GM19238 (cell line): ENCODE results near the gene RIC3.

Experiments
- DNase-seq: peaks from one replicate; pipeline ENCODE4 v3.0.0; 2011; ENCODE audit warnings: low spot score; ENCODE audit not compliant: insufficient read length

Gene RIC3

DNA sequence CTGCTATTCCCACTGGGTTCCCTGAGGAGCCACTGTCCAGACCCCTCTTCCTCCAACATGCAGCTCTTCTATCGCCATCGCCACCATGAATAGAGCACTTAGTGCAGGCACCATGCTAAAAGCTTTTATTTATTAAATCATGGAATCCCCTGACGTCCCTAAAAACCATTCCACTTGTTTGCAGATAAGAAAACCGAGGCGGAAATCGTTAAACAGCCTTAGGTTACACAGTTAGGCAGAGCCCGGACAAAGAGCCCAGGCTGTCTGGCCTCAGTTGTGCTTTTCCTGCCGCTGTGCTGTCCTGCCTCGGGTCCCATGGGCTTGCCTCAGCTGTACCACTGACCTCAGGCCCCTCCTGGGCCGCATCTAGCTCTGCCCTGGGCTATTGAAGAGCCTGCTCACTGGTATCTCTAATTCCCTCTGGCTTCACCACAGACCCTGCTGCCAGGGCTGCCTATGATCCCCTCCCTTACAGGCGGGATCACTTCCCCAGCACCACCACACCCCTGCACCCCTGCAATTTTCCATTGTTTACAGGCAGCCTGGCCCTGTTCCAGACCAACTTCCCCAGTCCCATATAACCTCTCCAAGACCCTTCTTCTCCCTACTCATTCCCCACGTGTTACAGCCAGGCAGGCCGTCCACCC, 100.8 kb downstream of the RIC3 start:
- DNase-seq = no peak

DNA sequence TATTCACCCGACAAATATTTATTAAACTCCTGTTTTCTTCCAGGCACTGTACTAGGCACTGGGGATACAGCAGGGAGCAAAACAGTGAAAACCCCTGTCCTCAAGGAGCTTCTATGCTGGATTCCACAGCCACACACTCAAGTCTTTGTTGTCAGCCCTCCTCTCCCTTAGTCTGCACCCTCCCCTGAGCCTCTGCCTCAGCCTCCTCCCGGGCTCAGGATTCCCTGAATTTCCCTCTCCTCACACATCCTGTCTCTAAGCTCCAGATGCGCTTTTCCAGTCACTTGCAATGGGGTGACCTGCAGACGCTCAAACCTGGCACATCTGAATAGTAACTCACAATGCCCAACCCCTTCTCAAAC, 101.3 kb downstream of the RIC3 start:
- no peak for DNase-seq

DNA sequence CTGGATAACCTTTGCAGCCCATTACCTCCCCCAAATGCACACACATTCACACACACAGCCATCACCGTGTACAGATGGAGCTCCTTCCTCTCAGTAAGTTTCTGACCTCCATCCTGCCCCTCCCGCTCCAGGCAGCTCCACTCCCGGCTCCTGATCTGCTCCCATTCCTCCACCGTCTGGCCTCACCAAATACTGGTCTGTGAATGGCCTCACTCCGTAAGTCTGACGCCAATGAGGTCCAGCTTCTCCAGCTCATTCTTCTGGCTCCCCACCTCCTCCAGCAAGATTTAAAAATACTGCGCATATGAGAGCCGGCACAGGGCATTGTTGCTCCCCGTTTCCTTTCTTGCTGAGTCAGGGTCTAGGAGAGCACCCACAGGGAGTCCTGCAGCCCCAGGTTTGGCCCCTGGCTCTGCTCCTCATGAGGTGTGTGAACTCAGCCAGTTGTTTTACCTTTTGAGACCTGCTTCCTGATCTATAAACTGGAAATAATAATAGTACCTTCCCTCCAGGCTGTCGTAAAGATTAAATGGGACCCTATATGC, 101.8 kb downstream of the RIC3 start:
- DNase-seq = no peak

DNA sequence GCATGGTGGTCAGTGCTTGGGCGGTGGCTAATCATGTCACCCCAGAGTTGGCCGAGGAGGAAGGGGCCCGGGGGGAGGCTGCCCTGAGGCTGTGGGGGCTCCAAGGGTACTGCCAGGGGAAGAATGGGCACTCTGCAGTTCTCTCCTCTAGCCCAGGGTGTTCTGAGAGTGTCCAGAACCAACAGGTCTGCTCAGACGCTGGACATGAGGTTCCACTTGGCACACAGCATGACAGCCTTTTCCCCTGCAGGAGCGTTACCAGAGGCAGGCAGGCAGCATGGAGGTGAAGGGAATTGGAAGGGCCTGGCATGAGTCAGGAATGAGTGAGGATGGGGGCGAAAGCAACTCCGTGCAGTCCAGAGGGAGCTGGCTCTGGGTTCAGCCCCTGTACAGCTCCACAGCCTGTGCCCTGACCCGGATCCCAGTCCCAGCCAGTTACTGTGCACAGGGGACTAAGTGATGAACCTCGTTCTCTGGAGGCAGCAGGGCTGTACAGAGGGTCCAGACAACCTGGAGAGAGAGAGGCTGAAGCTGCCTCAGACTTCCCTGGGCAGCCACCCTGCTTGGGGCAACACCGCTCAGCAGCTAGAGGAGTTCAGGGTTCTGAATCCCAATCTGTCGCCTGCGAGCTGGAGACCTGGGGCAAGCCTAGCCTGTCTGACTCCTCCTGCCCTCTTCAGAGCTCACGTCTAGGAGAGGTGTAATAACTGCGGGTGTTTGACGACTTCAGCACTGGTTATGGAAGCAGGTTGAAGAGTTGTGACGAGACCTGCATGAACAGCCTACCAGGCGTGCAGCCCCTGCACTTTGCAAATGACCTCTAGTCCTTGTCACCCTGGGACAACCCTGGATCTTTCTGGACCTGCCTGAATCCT, 102.6 kb downstream of the RIC3 start:
- no peak for DNase-seq

DNA sequence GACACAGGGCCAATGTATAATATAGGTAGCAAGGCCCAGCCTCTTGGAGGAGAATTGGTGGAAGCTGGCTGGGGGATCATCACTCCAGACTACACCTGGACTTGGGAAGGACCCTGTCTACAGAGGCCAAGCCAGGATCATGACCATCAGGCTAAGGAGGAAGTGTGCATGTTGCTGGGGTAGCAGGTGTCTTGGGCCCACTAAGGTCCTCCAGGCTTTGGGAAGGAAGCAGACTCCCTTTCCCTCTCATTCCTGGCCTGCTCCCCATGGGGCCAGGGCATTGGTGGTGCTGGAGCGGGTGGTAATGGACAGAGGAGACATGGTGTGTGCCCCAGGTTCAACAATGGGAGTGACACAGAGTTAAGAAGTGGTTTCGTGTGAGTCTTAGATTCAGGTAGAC, 103.8 kb downstream of the RIC3 start:
- no peak for DNase-seq

DNA sequence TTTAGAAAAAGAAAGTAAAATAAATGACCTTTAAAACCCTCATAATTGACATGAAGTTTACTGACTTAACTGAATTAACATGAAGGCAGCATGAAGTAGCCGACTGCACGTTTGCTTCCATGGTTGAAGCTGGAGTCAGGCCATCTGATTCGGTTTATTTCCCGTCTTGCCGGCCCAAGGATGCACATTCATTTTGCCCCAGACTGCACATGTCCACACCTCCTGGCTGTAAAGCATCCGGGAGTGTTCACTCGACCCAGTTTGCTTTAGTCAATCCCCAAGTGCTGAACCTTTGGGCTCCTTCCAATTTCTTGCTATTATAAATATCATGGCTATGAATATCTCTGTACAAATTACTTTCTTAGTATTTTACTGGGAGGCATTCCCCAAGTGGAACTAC, 105.5 kb downstream of the RIC3 start:
- DNase-seq = no peak

DNA sequence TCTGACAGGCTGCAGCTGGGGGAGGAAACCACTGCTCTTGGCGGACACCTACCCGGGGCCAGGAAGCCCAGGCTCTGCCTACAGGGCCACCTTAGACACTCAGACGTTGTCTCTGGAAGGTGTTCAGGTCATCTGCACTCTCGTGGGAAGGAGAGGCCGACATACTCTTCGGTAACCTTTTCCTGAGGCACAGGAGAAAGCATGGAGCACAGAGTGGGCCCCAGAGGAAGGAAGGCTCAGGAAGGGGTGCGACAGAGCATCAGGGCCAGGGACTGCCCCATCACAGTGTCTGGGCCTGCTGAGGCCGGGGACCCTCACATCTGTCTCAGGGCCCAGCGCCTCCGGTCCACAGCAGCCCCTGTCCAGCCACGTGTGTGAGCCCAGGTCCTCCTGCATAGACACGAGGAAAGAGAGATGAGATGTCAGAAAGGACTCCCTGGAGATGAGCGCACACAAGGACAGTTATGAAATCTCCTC, 106.0 kb downstream of the RIC3 start:
- no peak for DNase-seq

DNA sequence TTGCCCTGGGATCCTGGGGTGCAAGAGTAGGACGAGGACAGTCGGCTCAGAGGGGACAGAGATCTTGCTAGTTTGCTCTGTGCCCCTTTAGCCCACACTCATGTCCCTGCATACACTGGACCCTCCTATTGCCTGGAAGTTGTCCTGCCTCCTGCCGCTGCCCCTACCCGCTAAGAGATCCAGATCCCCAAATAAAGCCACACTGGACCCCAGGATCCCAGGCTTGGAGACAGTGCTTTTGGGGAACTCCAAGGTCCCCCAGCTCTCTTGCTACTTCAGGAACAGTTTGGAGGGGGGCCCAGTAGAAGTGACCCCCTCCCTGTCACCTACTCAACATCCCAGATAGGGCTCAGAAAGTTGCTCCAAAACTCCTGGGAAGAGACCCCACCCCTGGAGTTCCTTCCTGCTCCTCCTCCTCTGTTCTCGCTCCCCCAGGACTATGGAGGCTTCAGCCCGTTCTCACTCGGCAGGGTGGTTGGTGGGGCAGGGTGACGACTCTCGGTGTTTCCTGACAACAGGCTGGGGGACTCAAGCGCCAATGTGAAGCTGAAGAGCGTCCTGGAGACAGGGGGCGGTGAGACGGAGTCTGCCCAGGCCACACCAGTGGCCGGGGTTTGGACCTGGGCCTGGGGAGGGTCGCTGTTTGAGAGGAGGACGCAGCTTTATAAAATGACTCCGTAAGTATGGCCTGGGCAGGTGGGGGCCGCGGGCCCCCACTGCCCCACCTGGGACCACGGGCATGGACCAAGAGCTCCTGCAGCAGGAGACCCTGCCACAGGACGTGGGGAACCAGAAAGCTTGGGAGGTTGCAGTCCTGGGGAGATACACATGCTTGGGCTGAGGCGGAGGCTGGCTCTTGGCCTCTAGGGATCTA, 107.0 kb downstream of the RIC3 start:
- no peak for DNase-seq

DNA sequence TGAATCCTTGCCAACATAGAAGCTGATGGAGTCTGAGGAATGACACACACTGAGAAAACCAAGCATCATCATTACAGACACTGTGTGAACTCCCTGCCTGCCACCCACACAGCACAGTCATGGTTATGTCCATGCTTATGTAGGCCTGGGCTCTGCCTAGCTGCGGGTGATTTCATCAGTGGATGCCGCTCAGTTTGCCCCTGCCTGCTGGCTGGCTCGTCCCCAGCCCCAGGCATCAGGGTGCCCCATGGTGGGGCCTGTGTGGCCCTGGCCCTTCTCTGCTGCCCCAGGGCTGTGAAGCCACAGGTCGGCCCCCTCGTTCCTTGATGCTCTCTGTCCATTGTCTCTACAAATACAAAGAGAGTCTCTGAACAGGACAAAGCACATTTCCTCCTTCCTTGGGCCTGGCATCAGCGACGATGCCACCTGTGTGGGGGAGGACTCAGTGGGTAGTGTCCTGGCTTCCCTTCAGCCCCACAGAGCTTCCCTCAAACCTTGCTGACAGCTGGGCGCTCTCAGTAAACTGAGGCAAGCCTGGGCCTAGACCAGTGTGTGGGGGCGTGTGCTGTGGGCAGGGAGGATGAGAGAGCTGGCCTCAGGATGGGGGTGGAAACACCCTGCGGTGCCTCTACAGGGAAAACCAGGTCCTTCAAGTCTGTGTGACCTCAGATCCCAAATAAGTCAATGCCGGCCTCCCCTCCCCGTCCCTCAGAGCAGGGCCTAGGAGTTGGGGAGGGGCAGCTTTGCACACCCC, 107.8 kb downstream of the RIC3 start:
- no peak for DNase-seq

DNA sequence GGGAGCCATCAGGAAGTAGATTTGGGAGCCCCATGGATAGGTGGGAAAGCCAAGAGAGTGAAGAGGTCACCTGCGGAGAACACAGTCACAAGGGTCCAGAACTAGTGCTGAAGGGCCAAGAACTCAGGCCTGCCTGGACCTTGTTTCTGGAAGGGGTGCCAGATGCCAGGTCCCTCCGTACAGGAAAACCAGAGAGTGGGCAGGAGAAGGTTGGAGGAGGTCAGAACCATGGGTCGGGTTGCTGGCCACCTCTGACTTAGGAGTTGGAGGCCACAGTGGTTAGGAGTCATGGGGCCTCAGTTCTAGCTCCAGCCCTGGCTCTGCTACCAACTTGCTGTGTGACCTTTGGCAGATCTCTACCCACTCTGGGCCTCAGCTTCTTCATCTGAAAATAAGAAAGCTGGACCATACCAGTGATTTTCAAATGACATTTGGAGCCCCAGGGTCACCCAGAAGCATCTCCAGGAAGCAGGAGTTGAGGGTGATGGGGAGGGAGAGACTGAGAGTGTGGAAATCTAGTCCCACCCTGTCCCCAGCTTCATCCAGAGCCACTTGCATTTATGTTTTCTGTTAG, 108.6 kb downstream of the RIC3 start:
- no peak for DNase-seq

DNA sequence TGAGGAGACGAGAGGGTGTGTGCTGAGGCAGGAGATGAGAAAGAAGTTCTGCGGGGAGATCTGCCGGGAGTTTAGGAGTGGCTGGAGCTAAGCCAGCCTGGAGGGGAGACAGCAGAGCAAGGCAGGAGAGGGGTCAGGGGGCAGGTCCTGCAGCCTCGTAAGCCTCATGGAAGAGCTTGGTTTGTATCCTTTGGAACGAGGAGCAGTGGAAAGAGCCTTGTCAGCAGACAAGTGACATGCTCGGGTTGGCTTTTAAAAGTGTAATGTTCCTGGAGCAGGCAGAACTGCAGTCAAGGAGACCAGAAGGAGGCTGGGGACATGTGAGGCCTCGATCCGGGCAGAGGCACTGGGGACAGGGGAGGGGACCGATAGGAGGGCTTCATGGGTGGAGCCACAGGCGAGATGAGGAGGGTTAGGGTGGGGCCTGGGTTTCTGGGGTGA, 109.2 kb downstream of the RIC3 start:
- DNase-seq = no peak

DNA sequence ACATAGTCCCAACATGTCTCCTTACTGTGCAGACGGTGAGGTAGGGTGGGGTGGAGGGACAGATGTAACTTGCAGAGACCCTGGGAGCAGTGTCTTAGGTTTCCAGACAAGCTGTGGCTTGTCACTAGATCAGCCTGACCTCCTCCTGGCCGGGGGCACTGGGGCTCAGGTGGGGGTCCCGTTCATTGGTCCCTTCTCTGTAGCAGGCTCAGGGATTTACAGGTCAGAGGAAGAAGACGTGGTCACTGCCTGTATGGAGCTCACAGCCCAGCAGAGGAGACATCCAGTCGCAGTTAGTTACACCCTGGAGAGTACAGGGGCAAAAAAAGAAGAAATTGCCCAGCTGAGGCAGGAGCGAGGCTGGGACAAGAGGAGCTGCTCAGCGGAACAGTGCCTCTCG, 109.8 kb downstream of the RIC3 start:
- DNase-seq = no peak

DNA sequence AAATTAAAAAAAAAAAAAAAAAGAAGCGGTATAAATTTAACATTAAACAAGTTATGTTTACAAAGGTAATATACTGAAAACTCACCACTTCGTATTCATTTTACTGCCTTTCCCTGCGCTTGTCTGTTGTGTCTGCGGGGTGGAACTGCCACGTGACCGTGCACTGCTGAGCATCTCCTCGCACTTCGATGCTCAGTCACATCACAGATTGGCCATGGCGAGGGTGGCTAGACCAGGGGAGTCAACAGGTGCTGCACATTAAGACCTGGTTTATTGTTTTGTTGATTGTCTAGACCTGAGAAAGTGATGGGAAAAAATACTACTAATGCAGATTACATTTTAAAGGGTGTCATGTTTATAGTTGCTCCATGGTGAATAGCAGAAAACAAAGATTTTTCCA, 110.6 kb downstream of the RIC3 start:
- no peak for DNase-seq

DNA sequence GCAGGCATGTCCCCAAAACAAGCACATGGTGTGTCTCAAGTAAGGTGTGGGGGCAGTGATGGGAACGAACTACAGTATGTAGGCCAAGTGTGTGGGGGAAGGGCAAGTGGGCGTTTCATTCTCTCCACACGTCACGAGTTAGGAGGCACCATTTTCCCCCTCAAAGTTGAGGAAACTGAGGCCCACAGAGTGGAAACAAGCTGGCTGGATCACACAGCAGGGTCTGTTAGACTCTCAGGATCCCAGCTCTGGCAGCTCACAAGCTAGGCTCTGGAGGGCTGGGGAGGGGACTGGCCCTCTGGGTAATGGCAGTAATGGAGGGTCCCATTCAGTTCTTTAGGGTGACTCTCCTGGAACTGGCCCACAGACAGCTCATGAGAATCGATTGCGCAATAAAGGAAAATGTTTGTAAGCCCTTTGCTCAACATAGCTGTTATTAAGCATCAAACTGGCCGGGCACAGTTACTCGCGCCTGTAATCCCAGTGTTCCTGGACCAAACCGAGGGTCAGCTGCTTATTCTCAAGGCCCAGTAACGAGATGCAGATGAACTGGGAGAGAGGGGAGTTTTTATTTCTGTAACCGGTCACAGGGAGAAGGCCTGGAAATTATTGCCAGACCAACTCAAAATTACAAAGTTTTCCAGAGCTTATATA, 111.9 kb downstream of the RIC3 start:
- no peak for DNase-seq
